MM.1S (cell line): ENCODE measurements around the gene ZC3H7B.
A peak's percentile ranks its signal among the peaks of the same experiment; 100 is the strongest.

Experiments used
- DNase-seq: peaks from one replicate; pipeline ENCODE4 v3.0.0-alpha.2; 2015
- H2AFZ ChIP-seq: fragments of 300-600 bp; sonication (generic); 2 replicates; pipeline ENCODE4 v1.6.0; 2016; ENCODE audit warnings: antibody characterized with exemption, low read length
- H3F3A ChIP-seq: fragments of 300-600 bp; sonication (generic); 2 replicates; pipeline ENCODE4 v1.6.1; 2016; ENCODE audit warnings: mild to moderate bottlenecking, antibody characterized with exemption, low read length, moderate library complexity, mixed read lengths; ENCODE audit not compliant: insufficient read depth
- H3K27ac ChIP-seq: fragments of 300-600 bp; sonication (generic); 2 replicates; pipeline ENCODE4 v1.5.1; 2016; ENCODE audit warnings: mild to moderate bottlenecking, low read length
- H3K27me3 ChIP-seq: fragments of 300-600 bp; sonication (generic); replicated peaks from 2 replicates; pipeline ENCODE4 v1.6.0; 2016; ENCODE audit warnings: low read length; ENCODE audit not compliant: insufficient read depth
- H3K36me3 ChIP-seq: fragments of 300-600 bp; sonication (generic); replicated peaks from 2 replicates; pipeline ENCODE4 v1.6.1; 2016; ENCODE audit warnings: mild to moderate bottlenecking, low read length, mixed read lengths; ENCODE audit not compliant: insufficient read depth
- H3K4me1 ChIP-seq: fragments of 300-600 bp; sonication (generic); 2 replicates; pipeline ENCODE4 v1.6.1; 2016; ENCODE audit warnings: low read length, mixed read lengths
- H3K4me2 ChIP-seq: fragments of 300-600 bp; sonication (generic); 2 replicates; pipeline ENCODE4 v1.6.0; 2016; ENCODE audit warnings: low read depth, low read length
- H3K4me3 ChIP-seq: fragments of 300-600 bp; sonication (generic); 2 replicates; pipeline ENCODE4 v1.5.1; 2016; ENCODE audit warnings: low read length, mixed read lengths
- H3K79me2 ChIP-seq: fragments of 300-600 bp; sonication (generic); 2 replicates; pipeline ENCODE4 v1.6.1; 2016; ENCODE audit warnings: mixed run types, low read length, mixed read lengths
- H3K9ac ChIP-seq: fragments of 300-600 bp; sonication (generic); 2 replicates; pipeline ENCODE4 v1.6.1; 2016; ENCODE audit warnings: low read length, mixed read lengths
- H3K9me2 ChIP-seq: fragments of 300-600 bp; sonication (generic); replicated peaks from 2 replicates; pipeline ENCODE4 v1.6.1; 2016; ENCODE audit warnings: mild to moderate bottlenecking, low read length, mixed read lengths; ENCODE audit not compliant: insufficient read depth
- H3K9me3 ChIP-seq: fragments of 300-600 bp; sonication (generic); replicated peaks from 2 replicates; pipeline ENCODE4 v1.6.1; 2016; ENCODE audit warnings: mild to moderate bottlenecking, low read length, mixed read lengths; ENCODE audit not compliant: insufficient read depth
- H4K20me1 ChIP-seq: fragments of 300-600 bp; sonication (generic); 2 replicates; pipeline ENCODE4 v1.6.1; 2016; ENCODE audit warnings: mild to moderate bottlenecking, low read length, moderate library complexity, mixed read lengths; ENCODE audit not compliant: insufficient read depth
- CTCF ChIP-seq: fragments of 300-600 bp; sonication (generic); IDR thresholded peaks from 2 replicates; pipeline ENCODE4 v1.5.1; 2016; ENCODE audit warnings: antibody characterized with exemption, low read length, mixed read lengths
- EZH2 ChIP-seq: fragments of 300-600 bp; sonication (generic); optimal IDR thresholded peaks from 2 replicates; pipeline ENCODE3; 2017; ENCODE audit warnings: low read depth, mild to moderate bottlenecking, antibody characterized with exemption, low read length, mixed read lengths
- EZH2phosphoT487 ChIP-seq: fragments of 300-600 bp; sonication (generic); IDR thresholded peaks from 2 replicates; pipeline ENCODE4 v1.6.1; 2018; ENCODE audit warnings: antibody characterized with exemption, low read length

Gene ZC3H7B

GRCh38 chr22:41369837-41370236 lies 68.5 kb downstream of the ZC3H7B start:
- 0 out of 2 replicates have a peak, but pooled peaks cover 5% of the 10 kb centered on the region for H3K27me3 ChIP-seq
- H4K20me1 ChIP-seq: no peaks in the 10 kb centered on the region
- H3K9me3 ChIP-seq: no peaks in the 10 kb centered on the region
- no peaks in the 10 kb centered on the region for H3K79me2 ChIP-seq
- H3K27ac ChIP-seq: no peak overlapping the region
- DNase-seq: no peak
- H3K4me3 ChIP-seq: no peak overlapping the region
- H3K9me2 ChIP-seq: no peaks in the 10 kb centered on the region
- TF ChIP-seq EZH2phosphoT487 (no peak), EZH2 (no peak), CTCF (no peak)
- no peak overlapping the region for H3K9ac ChIP-seq
- no peak overlapping the region for H3K4me2 ChIP-seq
- H3K4me1 ChIP-seq: no peaks in the 10 kb centered on the region
- H3K36me3 ChIP-seq: no peaks in the 10 kb centered on the region
- no peak overlapping the region for H2AFZ ChIP-seq
- no peaks in the 10 kb centered on the region for H3F3A ChIP-seq

- no peak overlapping the region for H2AFZ ChIP-seq
- DNase-seq: no peak
- no peaks in the 10 kb centered on the region for H3K9me2 ChIP-seq
- H3K4me3 ChIP-seq: no peak overlapping the region
- H3K9me3 ChIP-seq: no peaks in the 10 kb centered on the region
- H3K79me2 ChIP-seq: no peaks in the 10 kb centered on the region
- 0 out of 2 replicates have a peak, but pooled peaks cover 5% of the 10 kb centered on the region for H3K4me1 ChIP-seq
- TF ChIP-seq CTCF: no peak
- H3K27me3 ChIP-seq: peaks cover 10% of the 10 kb centered on the region; the same call in 1 of the 2 replicates
- H3F3A ChIP-seq: no peaks in the 10 kb centered on the region
- H3K27ac ChIP-seq: no peak overlapping the region
- H3K36me3 ChIP-seq: no peaks in the 10 kb centered on the region
- H3K9ac ChIP-seq: no peak overlapping the region
- H4K20me1 ChIP-seq: no peaks in the 10 kb centered on the region
- H3K4me2 ChIP-seq: no peak overlapping the region
Observed at GRCh38 chr22:41377846-41378245, 76.5 kb downstream of the ZC3H7B start.

GRCh38 chr22:41380993-41381328 lies 79.6 kb downstream of the ZC3H7B start:
- no peaks in the 10 kb centered on the region for H4K20me1 ChIP-seq
- no peak overlapping the region for H3K27ac ChIP-seq
- 0 out of 2 replicates have a peak, but pooled peaks cover 5% of the 10 kb centered on the region for H3K4me1 ChIP-seq
- no peaks in the 10 kb centered on the region for H3K9me2 ChIP-seq
- no peaks in the 10 kb centered on the region for H3F3A ChIP-seq
- H3K9me3 ChIP-seq: no peaks in the 10 kb centered on the region
- H3K4me2 ChIP-seq: peak overlapping the region; percentile 76
- H3K9ac ChIP-seq: peak overlapping the region; percentile 49; the same call in 1 of the 2 replicates
- no peaks in the 10 kb centered on the region for H3K36me3 ChIP-seq
- no peaks in the 10 kb centered on the region for H3K79me2 ChIP-seq
- H3K27me3 ChIP-seq: peaks cover 7% of the 10 kb centered on the region; the same call in 1 of the 2 replicates
- DNase-seq: no peak
- H2AFZ ChIP-seq: peak overlapping the region; percentile 67
- no peak for TF ChIP-seq EZH2
- TF ChIP-seq CTCF: no peak
- no peak for TF ChIP-seq EZH2phosphoT487
- peak overlapping the region; percentile 55 for H3K4me3 ChIP-seq
